COLO668 (cell line): Measurements from ENCODE around the gene NOL8.

Source experiments
- DNase-seq: peaks from one replicate; lab custom pipeline; 2025; ENCODE audit not compliant: unreplicated experiment; lab: John Stamatoyannopoulos, UW

The NOL8 gene

GRCh38 chr9:92270511-92270910 is 54.6 kb downstream of the NOL8 start:
- DNase-seq: no peak

DNA sequence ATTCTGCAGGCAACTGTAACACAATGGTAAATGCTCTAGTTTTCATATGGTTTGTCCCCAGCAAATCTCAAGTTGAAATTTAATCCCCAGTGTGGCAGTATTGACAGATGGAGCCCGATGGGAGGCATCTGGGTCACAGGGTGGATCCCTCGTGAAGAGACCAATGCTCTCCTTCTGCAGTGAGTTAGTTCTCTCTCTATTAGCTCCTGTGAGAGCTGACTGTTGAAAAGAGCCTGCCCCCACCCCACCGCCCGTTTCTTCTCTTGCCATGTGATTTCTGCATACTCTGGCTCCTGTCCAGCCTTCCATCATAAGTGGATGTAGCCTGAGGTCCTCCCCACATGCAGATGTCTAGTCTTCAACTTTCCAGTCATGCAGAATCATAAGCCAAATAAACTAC is 58.7 kb downstream of the NOL8 start:
- DNase-seq: no peak

- DNase-seq: no peak
These were observed 60.0 kb downstream of the NOL8 start for GRCh38 chr9:92265154-92265553.

DNA sequence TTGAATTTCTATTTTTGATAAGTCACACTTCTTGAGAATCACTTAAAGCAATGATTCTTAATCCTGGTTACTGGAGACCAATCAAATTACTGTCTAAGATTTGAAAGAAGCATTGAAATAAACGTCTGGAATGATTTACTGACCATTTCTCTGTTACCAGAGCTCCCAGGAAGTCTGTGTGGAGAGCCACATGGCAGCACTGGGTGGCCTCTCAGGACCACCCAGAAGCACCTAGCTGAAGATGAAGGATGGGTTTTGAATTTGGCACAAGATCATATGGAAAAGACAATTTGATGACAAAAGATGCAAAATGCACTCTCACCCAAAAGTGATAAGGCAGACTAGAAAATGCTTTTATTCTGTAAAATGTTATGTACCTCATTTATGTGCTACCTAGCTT is 62.0 kb downstream of the NOL8 start:
- DNase-seq: no peak

GRCh38 chr9:92257327-92257726 is 67.8 kb downstream of the NOL8 start:
- no peak for DNase-seq

- DNase-seq: no peak
These were observed 70.5 kb downstream of the NOL8 start for GRCh38 chr9:92254381-92255337.

- DNase-seq: no peak
These were observed 71.5 kb downstream of the NOL8 start for GRCh38 chr9:92253656-92254055.

- no peak for DNase-seq
These were observed 77.2 kb downstream of the NOL8 start for GRCh38 chr9:92247981-92248380.
